GM12875 (cell line): ENCODE measurements around the gene GRIA3.

Experiments used
- H3K4me3 ChIP-seq: one replicate; pipeline ENCODE4 v1.5.1; 2011; ENCODE audit warnings: low read depth, low read length, control low read depth
- CTCF ChIP-seq: IDR thresholded peaks from 2 replicates; pipeline ENCODE4 v1.5.1; 2011; ENCODE audit warnings: low read depth, mild to moderate bottlenecking, control low read depth, inconsistent platforms, low read length, moderate library complexity, borderline replicate concordance; ENCODE audit not compliant: insufficient read depth

The GRIA3 gene

GRCh38 chrX:123464709-123465108 is 280.6 kb downstream of the GRIA3 start:
- H3K4me3 ChIP-seq: no peak overlapping the region
- TF ChIP-seq CTCF: no peak

GRCh38 chrX:123468481-123468880 is 284.4 kb downstream of the GRIA3 start:
- H3K4me3 ChIP-seq: no peak overlapping the region
- no peak for TF ChIP-seq CTCF

GRCh38 chrX:123475068-123475724 is 291.1 kb downstream of the GRIA3 start:
- H3K4me3 ChIP-seq: no peak overlapping the region
- no peak for TF ChIP-seq CTCF

- no peak for TF ChIP-seq CTCF
- no peak overlapping the region for H3K4me3 ChIP-seq
These were observed 292.6 kb downstream of the GRIA3 start for GRCh38 chrX:123476611-123477219.

GRCh38 chrX:123477673-123478072 is 293.6 kb downstream of the GRIA3 start:
- TF ChIP-seq CTCF: no peak
- H3K4me3 ChIP-seq: no peak overlapping the region

- TF ChIP-seq CTCF: no peak
- no peak overlapping the region for H3K4me3 ChIP-seq
These were observed 298.1 kb downstream of the GRIA3 start for GRCh38 chrX:123481913-123482851.
